Omental fat pad (tissue), 4 donors: ENCODE measurements around the gene CSRP2. TPM values are rescaled to one million over a fixed set of nuclear protein-coding genes. Genes with fewer than 3 reads are reported as not detected.

Experiments used
- ATAC-seq: fragments of 150-250 bp; one replicate; pipeline ENCODE4 v1.9.1; 2016; ENCODE audit warnings: mild to moderate bottlenecking, moderate library complexity; ENCODE audit not compliant: low FRiP score
- DNase-seq: peaks from one replicate; pipeline ENCODE4 v3.0.0-alpha.2; 2019; ENCODE audit warnings: low spot score
- total RNA-seq, 4 donors: library from RNA; depleted of rRNA; stranded (reverse); fragments of >200 nt; gene quantifications; one replicate each; pipeline ENCODE4 v1.1.0, GENCODE V29; 2016
- TF ChIP-seq, protein P1 (sequence below), 3 donors: fragments of 450-650 bp; IDR thresholded peaks; one replicate each; pipeline ENCODE4 v1.5.1; 2016 to 2017; ENCODE audit warnings: antibody characterized with exemption in 3 of 3, mild to moderate bottlenecking in 3 of 3, moderate library complexity in 2 of 3

CSRP2 gene
- total RNA-seq, 4 donors from 2014 or later = 14.3 to 49.7 (median 24.4) TPM

DNA sequence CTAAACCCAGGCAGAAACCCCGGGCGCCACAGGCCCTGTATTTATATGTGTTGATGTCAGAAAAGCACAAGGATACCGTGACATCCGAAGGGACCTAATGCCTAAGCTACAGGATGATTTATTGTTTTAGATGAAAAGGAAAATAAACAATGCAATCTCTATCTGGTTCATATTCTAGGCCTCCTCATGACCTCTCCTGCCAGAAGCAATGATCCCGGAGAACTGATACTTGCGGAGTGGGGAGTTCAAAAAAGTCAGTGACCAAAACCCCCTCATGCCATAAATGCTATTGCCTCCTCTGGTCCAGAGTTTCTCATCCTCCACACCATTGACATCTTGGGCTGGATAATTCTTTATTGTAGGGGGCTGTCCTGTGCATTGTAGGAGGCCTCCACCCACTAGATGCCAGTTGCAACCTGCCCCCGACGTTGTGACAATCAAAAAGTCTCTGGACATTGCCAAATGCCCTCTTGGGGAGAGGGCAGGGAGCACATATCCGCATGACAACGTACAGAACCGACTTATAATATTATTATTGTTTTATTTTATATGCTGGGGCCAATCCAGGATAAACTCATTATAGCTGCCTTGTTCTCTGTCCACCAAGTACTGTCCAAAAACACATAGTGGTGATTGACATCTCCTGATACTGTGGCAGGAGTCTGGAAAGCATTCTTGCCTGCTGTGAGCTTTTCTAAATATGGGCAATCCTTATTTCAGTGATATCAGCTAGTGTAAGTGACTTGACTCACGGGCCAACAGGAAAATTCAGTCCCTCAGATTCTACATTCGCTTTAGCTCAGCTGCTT, 1.1 kb upstream of the CSRP2 start:
- ATAC-seq (no peak), DNase-seq (no peak)
- TF ChIP-seq, protein P1, sequence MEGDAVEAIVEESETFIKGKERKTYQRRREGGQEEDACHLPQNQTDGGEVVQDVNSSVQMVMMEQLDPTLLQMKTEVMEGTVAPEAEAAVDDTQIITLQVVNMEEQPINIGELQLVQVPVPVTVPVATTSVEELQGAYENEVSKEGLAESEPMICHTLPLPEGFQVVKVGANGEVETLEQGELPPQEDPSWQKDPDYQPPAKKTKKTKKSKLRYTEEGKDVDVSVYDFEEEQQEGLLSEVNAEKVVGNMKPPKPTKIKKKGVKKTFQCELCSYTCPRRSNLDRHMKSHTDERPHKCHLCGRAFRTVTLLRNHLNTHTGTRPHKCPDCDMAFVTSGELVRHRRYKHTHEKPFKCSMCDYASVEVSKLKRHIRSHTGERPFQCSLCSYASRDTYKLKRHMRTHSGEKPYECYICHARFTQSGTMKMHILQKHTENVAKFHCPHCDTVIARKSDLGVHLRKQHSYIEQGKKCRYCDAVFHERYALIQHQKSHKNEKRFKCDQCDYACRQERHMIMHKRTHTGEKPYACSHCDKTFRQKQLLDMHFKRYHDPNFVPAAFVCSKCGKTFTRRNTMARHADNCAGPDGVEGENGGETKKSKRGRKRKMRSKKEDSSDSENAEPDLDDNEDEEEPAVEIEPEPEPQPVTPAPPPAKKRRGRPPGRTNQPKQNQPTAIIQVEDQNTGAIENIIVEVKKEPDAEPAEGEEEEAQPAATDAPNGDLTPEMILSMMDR (IDR thresholded peaks at IDR 0.05) = no peak

DNA sequence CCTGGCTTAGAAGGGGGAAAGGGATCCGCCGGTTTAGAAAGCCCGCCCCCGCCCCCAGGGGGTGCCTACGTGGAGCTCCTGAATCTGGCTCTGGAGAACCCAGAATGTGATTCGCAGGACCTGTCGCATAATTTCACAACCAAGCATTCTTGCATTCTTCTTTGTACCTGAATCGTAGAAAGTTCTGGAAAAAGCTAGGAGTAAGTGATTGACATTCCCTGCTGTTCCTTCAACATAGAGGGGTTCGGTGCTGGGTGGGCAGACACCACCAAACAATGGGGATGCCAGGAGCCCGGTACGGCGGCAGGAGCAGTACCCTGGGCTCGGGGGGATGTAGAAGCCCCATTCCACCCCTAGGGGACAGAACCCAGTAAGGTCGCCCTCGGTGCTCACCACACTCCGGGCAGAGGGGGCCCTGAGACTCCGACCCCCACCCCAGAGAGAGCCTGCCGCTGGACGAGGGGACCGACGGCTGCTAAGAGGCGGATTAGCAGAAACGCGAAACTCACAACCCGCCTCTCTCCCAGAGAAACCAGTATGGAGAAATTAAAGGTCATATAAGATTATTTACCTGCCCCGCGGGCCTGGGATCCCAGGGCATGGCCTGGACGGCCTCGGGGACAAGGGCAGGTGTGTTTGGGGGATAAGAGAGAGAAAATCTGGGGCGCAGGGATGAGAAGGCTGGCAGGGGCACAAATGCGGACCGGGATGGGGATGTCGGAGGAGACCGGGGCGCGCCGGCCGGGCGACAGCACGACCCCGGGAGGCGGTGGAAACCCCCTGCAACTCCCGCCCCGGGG, 520 bp downstream of the CSRP2 start:
- DNase-seq (no peak), ATAC-seq (peak; percentile 26)
- TF ChIP-seq, protein P1 (IDR thresholded peaks at IDR 0.05) = no peak

DNA sequence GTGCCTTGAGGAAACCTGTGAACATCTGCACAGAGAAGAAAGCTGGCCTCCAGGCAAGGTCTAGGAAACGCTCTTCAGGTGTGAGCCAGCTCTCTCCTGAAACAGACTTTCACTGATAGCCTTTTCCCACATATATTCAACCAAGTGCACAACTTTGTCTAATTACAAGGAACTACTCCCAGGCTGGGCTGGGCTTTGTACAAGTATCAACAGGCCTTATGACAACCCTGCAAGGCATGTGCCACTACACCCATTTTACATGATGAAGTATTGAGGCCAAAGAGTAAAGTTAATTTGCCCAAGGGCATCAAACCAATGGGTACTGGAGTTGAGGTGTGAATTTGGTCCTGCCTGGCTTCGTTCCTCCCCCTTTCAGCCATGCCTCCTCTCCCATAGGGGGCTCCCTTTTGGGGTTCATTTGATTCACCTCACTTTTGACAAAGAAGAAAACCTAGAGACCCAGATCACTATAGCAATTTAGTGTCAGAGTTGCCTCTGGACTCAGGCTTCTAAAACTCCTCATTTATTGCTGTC, 2.1 kb downstream of the CSRP2 start:
- no peak for ATAC-seq
- TF ChIP-seq, protein P1 (IDR thresholded peaks at IDR 0.05) = no peak
- DNase-seq = no peak

DNA sequence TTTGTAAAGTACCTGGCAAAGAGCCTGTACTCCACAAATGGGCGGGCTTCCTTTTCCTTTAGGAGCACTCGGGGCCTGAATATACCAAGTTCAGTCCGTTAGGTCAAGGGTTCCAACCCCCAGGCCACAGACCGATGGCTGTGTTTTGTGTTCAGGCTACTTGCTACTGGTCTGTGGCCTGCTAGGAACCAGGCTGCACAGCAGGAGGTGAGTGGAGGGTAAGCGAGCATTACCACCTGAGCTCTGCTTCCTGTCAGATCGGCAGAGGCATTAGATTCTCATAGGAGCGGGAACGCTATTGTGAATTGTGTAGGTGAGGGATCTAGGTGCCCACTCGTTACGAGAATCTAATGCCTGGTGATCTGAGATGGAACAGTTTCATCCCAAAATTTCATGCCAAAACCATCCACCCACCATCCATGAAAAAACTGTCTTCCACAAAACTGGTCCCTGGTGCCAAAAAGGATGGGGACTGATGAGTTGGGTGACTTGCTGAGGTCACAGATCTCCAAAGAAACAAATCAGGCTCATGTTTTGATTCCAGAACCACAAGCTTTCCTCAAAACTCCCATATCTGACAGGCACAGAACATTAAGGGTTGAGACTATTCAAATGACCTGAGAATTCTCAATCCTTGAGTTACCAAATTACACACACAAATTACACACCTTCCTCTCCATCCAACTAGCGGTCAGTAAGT, 4.2 kb downstream of the CSRP2 start:
- no peak for ATAC-seq
- TF ChIP-seq, protein P1 (IDR thresholded peaks at IDR 0.05) = no peak
- DNase-seq = no peak

DNA sequence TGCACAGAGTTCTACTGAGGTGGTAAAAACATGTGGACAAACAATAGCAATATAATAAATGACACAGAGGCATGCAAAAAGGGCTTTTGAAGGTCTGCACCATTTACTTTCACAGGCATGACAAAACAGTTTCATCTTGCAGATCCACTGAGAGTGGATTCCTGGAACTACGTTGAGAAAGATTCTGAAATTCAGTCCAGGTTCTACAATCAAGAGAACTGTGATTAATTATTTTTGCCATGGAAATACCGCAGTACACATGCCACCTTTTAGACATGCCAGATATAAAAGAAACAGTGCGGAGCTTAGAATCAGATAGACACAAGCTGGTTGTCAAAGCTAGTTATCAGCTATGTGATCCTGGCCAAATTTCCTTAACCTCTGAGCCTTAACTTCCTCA, 4.8 kb downstream of the CSRP2 start:
- ATAC-seq = no peak
- DNase-seq = no peak

DNA sequence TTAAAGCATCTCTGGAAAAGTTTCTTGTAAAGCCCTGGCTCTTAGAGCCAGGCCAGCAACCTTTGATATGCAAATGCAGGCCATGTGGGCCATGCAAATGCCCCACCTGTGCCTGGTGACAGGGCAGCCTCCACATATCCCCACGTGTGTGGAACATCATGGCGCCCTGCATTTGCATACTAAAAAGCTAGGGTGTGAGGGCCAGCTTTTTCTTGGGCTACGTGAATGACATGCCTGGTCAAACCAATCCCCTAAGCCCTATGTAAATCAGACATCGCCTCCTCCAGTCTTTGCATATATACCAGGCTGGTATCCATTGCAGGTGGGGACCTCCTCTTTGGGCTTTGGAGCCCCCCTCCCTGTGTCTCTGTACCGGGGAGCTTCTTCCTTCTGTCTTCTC, 6.4 kb downstream of the CSRP2 start:
- no peak for ATAC-seq
- TF ChIP-seq, protein P1 (IDR thresholded peaks at IDR 0.05) = no peak
- DNase-seq = no peak

More for the DNA sequence above, 4.8 kb downstream of the CSRP2 start:
- TF ChIP-seq, protein P1 (IDR thresholded peaks at IDR 0.05) = no peak
